KMS-11 (cell line): ENCODE data around the gene UBALD2.
"Not testable (repeated sequence)": the region's sequence is repeated elsewhere in the genome, so short reads cannot be mapped to it uniquely, and the experiment has no call there.

Experiments
- H2AFZ ChIP-seq: fragments of 200-600 bp; sonication (generic); 2 replicates; pipeline ENCODE4 v1.6.1; 2016; ENCODE audit warnings: antibody characterized with exemption, mixed run types, low read depth
- H3K27ac ChIP-seq: fragments of 200-600 bp; sonication (generic); 2 replicates; pipeline ENCODE4 v1.6.1; 2016; ENCODE audit warnings: mild to moderate bottlenecking, mixed run types
- H3K27me3 ChIP-seq: fragments of 200-600 bp; sonication (generic); 2 replicates; pipeline ENCODE4 v1.6.1; 2017; ENCODE audit warnings: mild to moderate bottlenecking, low read depth, mixed run types, moderate library complexity; ENCODE audit not compliant: insufficient read depth
- H3K36me3 ChIP-seq: fragments of 200-600 bp; sonication (generic); 2 replicates; pipeline ENCODE4 v1.6.1; 2017; ENCODE audit warnings: mild to moderate bottlenecking, mixed run types; ENCODE audit not compliant: insufficient read depth
- H3K4me1 ChIP-seq: fragments of 200-600 bp; sonication (generic); 2 replicates; pipeline ENCODE4 v1.6.1; 2016; ENCODE audit warnings: mild to moderate bottlenecking, low read depth, mixed run types; ENCODE audit not compliant: poor library complexity, severe bottlenecking
- H3K4me2 ChIP-seq: fragments of 200-600 bp; sonication (generic); 2 replicates; pipeline ENCODE4 v1.7.0; 2016; ENCODE audit warnings: mild to moderate bottlenecking, mixed run types
- H3K4me3 ChIP-seq: fragments of 200-600 bp; sonication (generic); IDR thresholded peaks from 2 replicates; pipeline ENCODE4 v1.6.1; 2017; ENCODE audit warnings: low read depth, low read length, mixed read lengths; ENCODE audit not compliant: insufficient read depth
- H3K79me2 ChIP-seq: fragments of 200-600 bp; sonication (generic); 2 replicates; pipeline ENCODE4 v1.6.1; 2016; ENCODE audit warnings: low read depth, mixed run types; ENCODE audit not compliant: insufficient read depth
- H3K9ac ChIP-seq: fragments of 200-600 bp; sonication (generic); 2 replicates; pipeline ENCODE4 v1.6.1; 2016; ENCODE audit warnings: mild to moderate bottlenecking, mixed run types
- H4K20me1 ChIP-seq: fragments of 200-600 bp; sonication (generic); 2 replicates; pipeline ENCODE4 v1.6.1; 2016; ENCODE audit warnings: mild to moderate bottlenecking, mixed run types; ENCODE audit not compliant: insufficient read depth
- CTCF ChIP-seq: fragments of 200-600 bp; sonication (generic); conservative IDR thresholded peaks from 2 replicates; pipeline ENCODE4 v1.6.1; 2017; ENCODE audit warnings: low read depth, mild to moderate bottlenecking, antibody characterized with exemption, low read length, moderate library complexity, mixed read lengths

Gene UBALD2

GRCh38 chr17:76254275-76254674, 10.9 kb upstream of the UBALD2 start:
- H3K4me2 ChIP-seq = no peak overlapping the region
- no peaks in the 10 kb centered on the region for H4K20me1 ChIP-seq
- H3K4me3 ChIP-seq = no peak overlapping the region
- no peaks in the 10 kb centered on the region for H3K27me3 ChIP-seq
- no peaks in the 10 kb centered on the region for H3K79me2 ChIP-seq
- TF ChIP-seq CTCF = no peak
- no peak overlapping the region for H3K27ac ChIP-seq
- no peak overlapping the region for H2AFZ ChIP-seq
- H3K36me3 ChIP-seq = no peaks in the 10 kb centered on the region
- no peak overlapping the region for H3K9ac ChIP-seq
- H3K4me1 ChIP-seq = peaks cover 24% of the 10 kb centered on the region

- Histone ChIP-seq H3K36me3 (no peaks in the 10 kb centered on the region), H3K4me1 (peaks cover 18% of the 10 kb centered on the region), H3K27me3 (no peaks in the 10 kb centered on the region), H3K27ac (no peak overlapping the region), H3K4me2 (no peak overlapping the region), H3K4me3 (no peak overlapping the region), H4K20me1 (no peaks in the 10 kb centered on the region), H2AFZ (no peak overlapping the region), H3K9ac (no peak overlapping the region), H3K79me2 (no peaks in the 10 kb centered on the region)
- no peak for TF ChIP-seq CTCF
Measured at GRCh38 chr17:76255801-76256429, 9.2 kb upstream of the UBALD2 start.

GRCh38 chr17:76256430-76257050, 8.6 kb upstream of the UBALD2 start:
- H3K4me1 ChIP-seq = peaks cover 21% of the 10 kb centered on the region

DNA sequence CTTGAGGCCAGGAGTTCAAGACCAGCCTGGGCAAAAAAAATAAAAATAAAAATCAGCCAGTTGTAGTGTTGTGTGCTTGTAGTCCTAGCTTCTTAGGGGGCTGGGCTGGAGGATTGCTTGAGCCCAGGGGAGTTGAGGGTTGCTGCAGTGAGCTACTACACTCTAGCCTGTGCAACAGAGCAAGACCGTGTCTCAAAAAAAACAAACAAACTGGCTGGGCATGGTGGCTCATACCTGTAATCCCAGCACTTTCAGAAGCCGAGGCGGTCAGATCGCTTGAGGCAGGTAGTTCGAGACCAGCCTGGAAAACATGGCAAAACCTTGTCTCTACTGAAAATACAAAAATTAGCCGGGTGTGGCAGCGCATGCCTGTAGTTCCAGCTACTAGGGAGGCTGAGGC, 4.9 kb upstream of the UBALD2 start:
- H3K4me2 ChIP-seq = no peak overlapping the region

More at GRCh38 chr17:76256430-76257050, 8.6 kb upstream of the UBALD2 start:
- H3K36me3 ChIP-seq, H3K79me2 ChIP-seq, H3K9ac ChIP-seq, H2AFZ ChIP-seq, H4K20me1 ChIP-seq, H3K27me3 ChIP-seq, H3K27ac ChIP-seq, H3K4me2 ChIP-seq, H3K4me3 ChIP-seq: not testable (repeated sequence)

More for the DNA sequence above, 4.9 kb upstream of the UBALD2 start:
- no peak overlapping the region for H3K9ac ChIP-seq
- H2AFZ ChIP-seq = no peak overlapping the region
- peaks cover 38% of the 10 kb centered on the region for H3K4me1 ChIP-seq
- H3K27me3 ChIP-seq = no peaks in the 10 kb centered on the region
- H3K79me2 ChIP-seq = no peaks in the 10 kb centered on the region
- H3K4me3 ChIP-seq = no peak overlapping the region
- H4K20me1 ChIP-seq = no peaks in the 10 kb centered on the region
- no peak overlapping the region for H3K27ac ChIP-seq
- no peak for TF ChIP-seq CTCF
- H3K36me3 ChIP-seq = no peaks in the 10 kb centered on the region
